SK-N-SH (cell line): ENCODE measurements around the gene EFCAB14. TPM values are rescaled to one million over a fixed set of nuclear protein-coding genes. Genes with fewer than 3 reads are reported as not detected.

ENCODE experiments used
- CTCF ChIA-PET: fragments of 300-600, 350-600 bp; formaldehyde crosslinking; extraction: SDS; loops from one replicate; lab custom pipeline; 2021; lab: Yijun Ruan, JAX
- POLR2A ChIA-PET: fragments of 350-600 bp; sonication (Branson Sonifier 250); formaldehyde crosslinking; extraction: SDS; loops from one replicate; lab custom pipeline; 2020; ENCODE audit warnings: antibody characterized with exemption, inconsistent platforms; lab: Yijun Ruan, JAX
- DNase-seq: peaks from one replicate; pipeline ENCODE4 v3.0.0; 2012
- H2AFZ ChIP-seq: fragments of 200-600 bp; sonication (generic); 2 replicates; pipeline ENCODE4 v1.8.1; 2016; ENCODE audit warnings: antibody characterized with exemption, mild to moderate bottlenecking, low read depth
- H3F3A ChIP-seq: fragments of 200-600 bp; sonication (generic); replicated peaks from 2 replicates; pipeline ENCODE3; 2016; ENCODE audit warnings: antibody characterized with exemption, mild to moderate bottlenecking; ENCODE audit not compliant: insufficient read depth
- H3K27ac ChIP-seq, 2 experiments: fragments of 200-500 bp in 1 of 2; fragments of 200-600 bp in 1 of 2; sonication (Bioruptor generic) in 1 of 2; sonication (generic), shearing (Covaris generic) in 1 of 2; 2 replicates each; pipeline versions ENCODE4 v1.5.1 to v1.6.1; 2014 to 2016; ENCODE audit warnings: low read depth in 2 of 2, inconsistent platforms in 1 of 2, low read length in 1 of 2, mild to moderate bottlenecking in 1 of 2, mixed read lengths in 1 of 2
- H3K27me3 ChIP-seq: fragments of 200-600 bp; sonication (generic), shearing (Covaris generic); 2 replicates; pipeline ENCODE4 v1.6.1; 2016; ENCODE audit warnings: mixed run types; ENCODE audit not compliant: insufficient read depth
- H3K36me3 ChIP-seq, 2 experiments: fragments of 200-500 bp in 1 of 2; fragments of 200-600 bp in 1 of 2; sonication (Bioruptor generic) in 1 of 2; sonication (generic) in 1 of 2; replicated peaks in 1 of 2; 2 replicates each; pipeline versions ENCODE3 to v1.5.1; 2014 to 2016; ENCODE audit warnings: low read length in 1 of 2, mild to moderate bottlenecking in 1 of 2; ENCODE audit not compliant: insufficient read depth in 2 of 2, control insufficient read depth in 1 of 2
- H3K4me1 ChIP-seq, 2 experiments: fragments of 200-500 bp in 1 of 2; fragments of 200-600 bp in 1 of 2; sonication (Bioruptor generic) in 1 of 2; sonication (generic), shearing (Covaris generic) in 1 of 2; 2 replicates each; pipeline versions ENCODE4 v1.5.1 to v1.6.1; 2014 to 2016; ENCODE audit warnings: low read depth in 1 of 2, low read length in 1 of 2, mixed run types in 1 of 2; ENCODE audit not compliant: insufficient read depth in 2 of 2, control insufficient read depth in 1 of 2
- H3K4me2 ChIP-seq: fragments of 200-600 bp; sonication (generic), shearing (Covaris generic); 2 replicates; pipeline ENCODE4 v1.6.1; 2017; ENCODE audit warnings: mixed run types
- H3K4me3 ChIP-seq, 2 experiments: fragments of 200-500 bp in 1 of 2; fragments of 200-600 bp in 1 of 2; sonication (Bioruptor generic) in 1 of 2; sonication (generic), shearing (Covaris generic) in 1 of 2; 2 replicates each; pipeline versions ENCODE4 v1.5.1 to v1.8.1; 2014 to 2016; ENCODE audit warnings: low read depth in 2 of 2, inconsistent platforms in 1 of 2, low read length in 1 of 2, mild to moderate bottlenecking in 1 of 2, mixed read lengths in 1 of 2, moderate library complexity in 1 of 2
- H3K79me2 ChIP-seq: fragments of 200-600 bp; sonication (generic); 2 replicates; pipeline ENCODE4 v1.8.1; 2017; ENCODE audit warnings: mild to moderate bottlenecking; ENCODE audit not compliant: insufficient read depth
- H3K9ac ChIP-seq: fragments of 200-600 bp; sonication (generic); 2 replicates; pipeline ENCODE4 v1.6.1; 2017; ENCODE audit warnings: mixed run types
- H3K9me2 ChIP-seq: fragments of 200-600 bp; sonication (generic); 2 replicates; pipeline ENCODE4 v1.6.1; 2017; ENCODE audit warnings: mixed run types
- H3K9me3 ChIP-seq: fragments of 200-600 bp; sonication (generic); 2 replicates; pipeline ENCODE4 v1.6.1; 2017; ENCODE audit warnings: mixed run types, mild to moderate bottlenecking, moderate library complexity
- H4K20me1 ChIP-seq: fragments of 200-600 bp; sonication (generic); 2 replicates; pipeline ENCODE4 v1.6.1; 2017; ENCODE audit warnings: mild to moderate bottlenecking, mixed run types; ENCODE audit not compliant: insufficient read depth
- ELF1 ChIP-seq: IDR thresholded peaks from 2 replicates; pipeline ENCODE4 v1.4.0; 2012
- EZH2phosphoT487 ChIP-seq: fragments of 200-600 bp; sonication (generic); IDR thresholded peaks from 2 replicates; pipeline ENCODE4 v1.6.1; 2017; ENCODE audit warnings: low read depth, mixed run types, mild to moderate bottlenecking, antibody characterized with exemption, moderate library complexity, borderline replicate concordance
- FOSL2 ChIP-seq: IDR thresholded peaks from 2 replicates; pipeline ENCODE4 v1.4.0; 2012; ENCODE audit warnings: low read depth, mild to moderate bottlenecking, moderate library complexity, borderline replicate concordance
- FOXJ3 ChIP-seq: sonication (generic); formaldehyde crosslinking; IDR thresholded peaks from 2 replicates; pipeline ENCODE4 v1.5.1; 2020; ENCODE audit warnings: mild to moderate bottlenecking, missing genetic modification reagents
- MEF2A ChIP-seq: IDR thresholded peaks from 2 replicates; pipeline ENCODE4 v1.4.0; 2012; ENCODE audit warnings: low read depth, borderline replicate concordance
- NRF1 ChIP-seq: IDR thresholded peaks from 2 replicates; pipeline ENCODE4 v1.6.1; 2012; ENCODE audit warnings: low read depth, mild to moderate bottlenecking, low read length
- RAD21 ChIP-seq: IDR thresholded peaks from 2 replicates; pipeline ENCODE4 v1.6.1; 2012; ENCODE audit warnings: mild to moderate bottlenecking, low read length
- SIN3A ChIP-seq: IDR thresholded peaks from 2 replicates; pipeline ENCODE4 v1.6.1; 2012; ENCODE audit warnings: low read depth, mild to moderate bottlenecking, low read length, moderate library complexity, borderline replicate concordance
- SMC3 ChIP-seq: IDR thresholded peaks from 2 replicates; pipeline ENCODE4 v1.6.1; 2012; ENCODE audit warnings: low read depth, low read length, improper control_type of control experiment
- TAF1 ChIP-seq: IDR thresholded peaks from 2 replicates; pipeline ENCODE4 v1.6.1; 2012; ENCODE audit warnings: low read depth, mild to moderate bottlenecking, low read length, moderate library complexity, borderline replicate concordance
- WGBS: methylation state at CpG from one replicate; pipeline ENCODE4 v1.1.6; 2017; ENCODE audit warnings: low lambda C conversion rate; 5-methylcytosine and 5-hydroxymethylcytosine counted together
- polyA plus RNA-seq, 3 experiments: library from polyadenylated mRNA; depleted of rRNA; stranded (reverse); fragments of >200 nt; gene quantifications; 2 replicates each; pipeline ENCODE4 v1.2.3, GENCODE V29; 2012
- TF ChIP-seq, protein P1 (sequence below): fragments of 150-350 bp; IDR thresholded peaks from 2 replicates; pipeline ENCODE4 v1.6.1; 2016; ENCODE audit warnings: mild to moderate bottlenecking, low read depth, low read length
- TF ChIP-seq, protein P2 (sequence below): fragments of 200-600 bp; sonication (generic); IDR thresholded peaks from 2 replicates; pipeline ENCODE4 v1.6.1; 2017; ENCODE audit warnings: antibody characterized with exemption, mild to moderate bottlenecking, moderate library complexity
- TF ChIP-seq, protein P3 (sequence below): IDR thresholded peaks from 2 replicates; pipeline ENCODE4; 2012
- TF ChIP-seq, protein P4 (sequence below): IDR thresholded peaks from 2 replicates; pipeline ENCODE4 v1.4.0; 2012; ENCODE audit warnings: low read depth

The EFCAB14 gene
- polyA plus RNA-seq, 1 of the 3 experiments (the other 2 are of a cell fraction): 13.6 TPM

DNA sequence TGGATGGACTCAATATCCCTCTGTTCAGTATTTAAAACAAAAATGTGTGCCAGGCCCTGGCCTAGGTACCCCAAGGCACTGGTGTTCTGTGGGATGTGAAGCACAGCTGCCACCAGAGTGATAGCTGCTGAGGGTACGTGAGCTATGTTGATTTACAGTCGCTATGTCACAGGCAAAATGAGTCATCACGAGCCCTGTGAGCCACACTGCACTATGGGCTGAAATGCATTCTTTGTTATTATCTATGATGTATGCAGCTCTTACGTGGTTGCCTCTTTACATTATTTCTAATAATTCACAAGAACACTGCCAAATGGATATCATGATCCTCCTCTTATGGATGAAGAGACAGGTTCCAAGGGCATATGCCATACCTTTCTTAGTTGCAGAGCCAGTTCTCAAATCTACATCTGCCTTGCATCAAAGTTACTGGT lies 45.1 kb downstream of the EFCAB14 start (continued):
- TF ChIP-seq, protein P1, sequence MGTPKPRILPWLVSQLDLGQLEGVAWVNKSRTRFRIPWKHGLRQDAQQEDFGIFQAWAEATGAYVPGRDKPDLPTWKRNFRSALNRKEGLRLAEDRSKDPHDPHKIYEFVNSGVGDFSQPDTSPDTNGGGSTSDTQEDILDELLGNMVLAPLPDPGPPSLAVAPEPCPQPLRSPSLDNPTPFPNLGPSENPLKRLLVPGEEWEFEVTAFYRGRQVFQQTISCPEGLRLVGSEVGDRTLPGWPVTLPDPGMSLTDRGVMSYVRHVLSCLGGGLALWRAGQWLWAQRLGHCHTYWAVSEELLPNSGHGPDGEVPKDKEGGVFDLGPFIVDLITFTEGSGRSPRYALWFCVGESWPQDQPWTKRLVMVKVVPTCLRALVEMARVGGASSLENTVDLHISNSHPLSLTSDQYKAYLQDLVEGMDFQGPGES: no peak

DNA sequence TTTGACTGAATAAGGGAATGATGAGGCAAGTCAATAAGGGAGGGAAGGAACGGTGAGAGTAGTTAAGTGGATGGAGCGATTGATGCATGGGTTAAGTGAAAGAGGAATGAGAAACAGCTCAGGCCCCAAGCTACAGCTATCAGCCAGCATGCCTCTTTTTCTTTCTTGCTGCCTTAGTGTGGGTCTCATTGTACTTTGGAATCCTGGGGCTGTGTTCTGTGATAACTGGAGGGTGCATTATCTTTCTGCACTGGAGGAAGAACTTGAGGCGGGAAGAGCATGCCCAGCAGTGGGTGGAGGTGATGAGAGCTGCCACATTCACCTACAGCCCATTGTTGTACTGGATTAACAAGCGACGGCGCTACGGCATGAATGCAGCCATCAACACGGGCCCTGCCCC lies 46.2 kb downstream of the EFCAB14 start:
- peaks cover 2% of the 10 kb centered on the region; the same call in 1 of the 2 replicates for H3K79me2 ChIP-seq
- no peaks in the 10 kb centered on the region for H3K27me3 ChIP-seq
- H3K27ac ChIP-seq: no peak overlapping the region
- H3F3A ChIP-seq: peaks cover 4% of the 10 kb centered on the region
- DNase-seq: no peak
- H3K4me1 ChIP-seq: no peaks in the 10 kb centered on the region; a peak in 1 of 4 replicates
- H3K9me2 ChIP-seq: no peaks in the 10 kb centered on the region
- ChIA-PET POLR2A (no interaction called here), CTCF (interaction anchor here (1.0 kb wide), 1 partner anchor 226 kb away, joined by 3 read pairs; no protein-coding TSS in a partner anchor)
- no peaks in the 10 kb centered on the region for H4K20me1 ChIP-seq
- no peak overlapping the region for H3K4me2 ChIP-seq
- no peak overlapping the region for H3K9ac ChIP-seq
- TF ChIP-seq, protein P2, sequence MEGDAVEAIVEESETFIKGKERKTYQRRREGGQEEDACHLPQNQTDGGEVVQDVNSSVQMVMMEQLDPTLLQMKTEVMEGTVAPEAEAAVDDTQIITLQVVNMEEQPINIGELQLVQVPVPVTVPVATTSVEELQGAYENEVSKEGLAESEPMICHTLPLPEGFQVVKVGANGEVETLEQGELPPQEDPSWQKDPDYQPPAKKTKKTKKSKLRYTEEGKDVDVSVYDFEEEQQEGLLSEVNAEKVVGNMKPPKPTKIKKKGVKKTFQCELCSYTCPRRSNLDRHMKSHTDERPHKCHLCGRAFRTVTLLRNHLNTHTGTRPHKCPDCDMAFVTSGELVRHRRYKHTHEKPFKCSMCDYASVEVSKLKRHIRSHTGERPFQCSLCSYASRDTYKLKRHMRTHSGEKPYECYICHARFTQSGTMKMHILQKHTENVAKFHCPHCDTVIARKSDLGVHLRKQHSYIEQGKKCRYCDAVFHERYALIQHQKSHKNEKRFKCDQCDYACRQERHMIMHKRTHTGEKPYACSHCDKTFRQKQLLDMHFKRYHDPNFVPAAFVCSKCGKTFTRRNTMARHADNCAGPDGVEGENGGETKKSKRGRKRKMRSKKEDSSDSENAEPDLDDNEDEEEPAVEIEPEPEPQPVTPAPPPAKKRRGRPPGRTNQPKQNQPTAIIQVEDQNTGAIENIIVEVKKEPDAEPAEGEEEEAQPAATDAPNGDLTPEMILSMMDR: no peak
- TF ChIP-seq NRF1 (no peak), EZH2phosphoT487 (no peak), TAF1 (no peak), MEF2A (no peak), SIN3A (no peak), FOXJ3 (no peak), SMC3 (no peak), ELF1 (no peak), FOSL2 (no peak), RAD21 (no peak)
- TF ChIP-seq, protein P3, sequence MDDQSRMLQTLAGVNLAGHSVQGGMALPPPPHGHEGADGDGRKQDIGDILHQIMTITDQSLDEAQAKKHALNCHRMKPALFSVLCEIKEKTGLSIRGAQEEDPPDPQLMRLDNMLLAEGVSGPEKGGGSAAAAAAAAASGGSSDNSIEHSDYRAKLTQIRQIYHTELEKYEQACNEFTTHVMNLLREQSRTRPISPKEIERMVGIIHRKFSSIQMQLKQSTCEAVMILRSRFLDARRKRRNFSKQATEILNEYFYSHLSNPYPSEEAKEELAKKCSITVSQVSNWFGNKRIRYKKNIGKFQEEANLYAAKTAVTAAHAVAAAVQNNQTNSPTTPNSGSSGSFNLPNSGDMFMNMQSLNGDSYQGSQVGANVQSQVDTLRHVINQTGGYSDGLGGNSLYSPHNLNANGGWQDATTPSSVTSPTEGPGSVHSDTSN: no peak
- TF ChIP-seq, protein P4, sequence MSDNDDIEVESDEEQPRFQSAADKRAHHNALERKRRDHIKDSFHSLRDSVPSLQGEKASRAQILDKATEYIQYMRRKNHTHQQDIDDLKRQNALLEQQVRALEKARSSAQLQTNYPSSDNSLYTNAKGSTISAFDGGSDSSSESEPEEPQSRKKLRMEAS: no peak
- TF ChIP-seq, protein P1: no peak
- H3K36me3 ChIP-seq: peaks cover 18 to 33% of the 10 kb centered on the region in 2 experiments
- H3K9me3 ChIP-seq: no peaks in the 10 kb centered on the region
- H3K4me3 ChIP-seq: no peak overlapping the region
- H2AFZ ChIP-seq: no peak overlapping the region
- 81% methylated on average over 8 of the region's 8 CpGs for WGBS
